OCI-LY1 (cell line): Measurements from ENCODE around the gene ERBB4.

ENCODE experiments used
- CTCF ChIP-seq: fragments of 200-600 bp; sonication (generic), shearing (Covaris generic); IDR thresholded peaks from 2 replicates; pipeline ENCODE4 v1.5.1; 2017; ENCODE audit warnings: mild to moderate bottlenecking, antibody characterized with exemption, low read length, moderate library complexity, mixed read lengths
- EZH2 ChIP-seq: fragments of 200-600 bp; sonication (generic), shearing (Covaris generic); IDR thresholded peaks from 2 replicates; pipeline ENCODE4 v1.8.0; 2017; ENCODE audit warnings: borderline replicate concordance, mixed run types, mild to moderate bottlenecking, antibody characterized with exemption, low read length, moderate library complexity, mixed read lengths

- TF ChIP-seq EZH2 (no peak), CTCF (no peak)
Measured at GRCh38 chr2:211963969-211964368, 574.6 kb downstream of the ERBB4 start.
